Tibial nerve (tissue), 4 donors: Measurements from ENCODE around the gene CAT. TPM values are rescaled to one million over a fixed set of nuclear protein-coding genes. Genes with fewer than 3 reads are reported as not detected.

Experiments
- DNase-seq, 2 donors: peaks; one replicate each; pipeline ENCODE4 v3.0.0-alpha.2; 2019; ENCODE audit warnings: low spot score in 2 of 2
- H3K27ac ChIP-seq, 4 donors: fragments of 200-600 bp; sonication (generic) in 3 of 4; one replicate each; pipeline ENCODE4 v1.5.1; 2017 to 2019; ENCODE audit warnings: mild to moderate bottlenecking in 1 of 4
- H3K27me3 ChIP-seq, 2 donors: fragments of 200-600 bp; sonication (generic) in 1 of 2; one replicate each; pipeline versions ENCODE4 v1.5.1 to v1.6.0; 2017 to 2019
- H3K36me3 ChIP-seq, 3 donors: fragments of 200-600 bp; sonication (generic); one replicate each; pipeline ENCODE4 v1.5.1; 2018 to 2019
- H3K4me1 ChIP-seq, 4 donors: fragments of 200-600 bp; sonication (generic) in 3 of 4; one replicate each; pipeline ENCODE4 v1.5.1; 2017 to 2019
- H3K4me3 ChIP-seq, 4 donors: fragments of 200-600 bp; sonication (generic) in 3 of 4; one replicate each; pipeline ENCODE4 v1.5.1; 2017 to 2019; ENCODE audit warnings: mild to moderate bottlenecking in 1 of 4, moderate library complexity in 1 of 4
- H3K9me3 ChIP-seq, 4 donors: fragments of 200-600 bp; sonication (generic) in 3 of 4; one replicate each; pipeline ENCODE4 v1.5.1; 2017 to 2019
- EP300 ChIP-seq, 2 donors: sonication (generic); formaldehyde crosslinking; IDR thresholded peaks; one replicate each; pipeline ENCODE4 v1.6.1; 2017; ENCODE audit warnings: antibody characterized with exemption in 2 of 2, mild to moderate bottlenecking in 1 of 2
- POLR2A ChIP-seq, 2 donors: fragments of 450-650 bp; IDR thresholded peaks; one replicate each; pipeline ENCODE4 v1.6.1; 2017; ENCODE audit warnings: antibody characterized with exemption in 2 of 2, mild to moderate bottlenecking in 2 of 2, moderate library complexity in 2 of 2
- WGBS, 2 donors: methylation state at CpG; one replicate each; pipeline ENCODE4 v1.1.5; 2018; 5-methylcytosine and 5-hydroxymethylcytosine counted together
- total RNA-seq, 4 donors: library from RNA; depleted of rRNA; stranded (reverse); fragments of >200 nt; gene quantifications; one replicate each; pipeline ENCODE4 v1.1.0, GENCODE V29; 2016
- TF ChIP-seq, protein P1 (sequence below), 5 experiments: fragments of 200-600 bp in 3 of 5; fragments of 450-650 bp in 2 of 5; sonication (generic) in 3 of 5; IDR thresholded peaks; one replicate each; pipeline ENCODE4 v1.5.1; 2016 to 2019; ENCODE audit warnings: antibody characterized with exemption in 5 of 5, mild to moderate bottlenecking in 3 of 5, moderate library complexity in 2 of 5

Gene CAT
- total RNA-seq, 4 donors from 2014 or later = 101 to 230 (median 147) TPM

DNA sequence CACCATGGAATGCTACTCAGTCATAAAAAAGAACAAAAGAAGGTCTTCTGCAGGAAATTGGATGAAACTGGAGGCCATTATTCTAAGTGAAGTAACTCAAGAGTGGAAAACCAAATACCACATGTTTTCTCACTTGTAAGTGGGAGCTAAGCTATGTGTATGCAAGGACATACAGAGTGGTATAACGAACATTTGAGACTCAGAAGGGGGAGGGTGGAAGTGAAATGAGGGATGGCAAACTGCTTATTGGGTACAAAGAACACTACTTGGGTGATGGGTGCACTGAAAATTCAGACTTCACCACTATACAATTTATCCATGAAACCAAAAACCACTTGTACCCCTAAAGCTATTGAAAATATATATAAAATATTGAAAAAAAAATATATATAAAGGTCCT is 13.4 kb upstream of the CAT start:
- WGBS, 2 donors = 89 to 93% methylated on average over 1 of the region's 1 CpG
- no peak for DNase-seq
- TF ChIP-seq EP300 (IDR thresholded peaks at IDR 0.05) (no peak), POLR2A (IDR thresholded peaks at IDR 0.05) (no peak)
- TF ChIP-seq, protein P1, sequence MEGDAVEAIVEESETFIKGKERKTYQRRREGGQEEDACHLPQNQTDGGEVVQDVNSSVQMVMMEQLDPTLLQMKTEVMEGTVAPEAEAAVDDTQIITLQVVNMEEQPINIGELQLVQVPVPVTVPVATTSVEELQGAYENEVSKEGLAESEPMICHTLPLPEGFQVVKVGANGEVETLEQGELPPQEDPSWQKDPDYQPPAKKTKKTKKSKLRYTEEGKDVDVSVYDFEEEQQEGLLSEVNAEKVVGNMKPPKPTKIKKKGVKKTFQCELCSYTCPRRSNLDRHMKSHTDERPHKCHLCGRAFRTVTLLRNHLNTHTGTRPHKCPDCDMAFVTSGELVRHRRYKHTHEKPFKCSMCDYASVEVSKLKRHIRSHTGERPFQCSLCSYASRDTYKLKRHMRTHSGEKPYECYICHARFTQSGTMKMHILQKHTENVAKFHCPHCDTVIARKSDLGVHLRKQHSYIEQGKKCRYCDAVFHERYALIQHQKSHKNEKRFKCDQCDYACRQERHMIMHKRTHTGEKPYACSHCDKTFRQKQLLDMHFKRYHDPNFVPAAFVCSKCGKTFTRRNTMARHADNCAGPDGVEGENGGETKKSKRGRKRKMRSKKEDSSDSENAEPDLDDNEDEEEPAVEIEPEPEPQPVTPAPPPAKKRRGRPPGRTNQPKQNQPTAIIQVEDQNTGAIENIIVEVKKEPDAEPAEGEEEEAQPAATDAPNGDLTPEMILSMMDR (IDR thresholded peaks at IDR 0.05) = no peak
- Histone ChIP-seq H3K27ac (no peak overlapping the region), H3K36me3 (no peaks in the 10 kb centered on the region), H3K4me3 (no peak overlapping the region), H3K9me3 (no peaks in the 10 kb centered on the region), H3K27me3 (no peaks in the 10 kb centered on the region), H3K4me1 (peaks cover 0 to 17% (median 6%) of the 10 kb centered on the region in 4 donors)

DNA sequence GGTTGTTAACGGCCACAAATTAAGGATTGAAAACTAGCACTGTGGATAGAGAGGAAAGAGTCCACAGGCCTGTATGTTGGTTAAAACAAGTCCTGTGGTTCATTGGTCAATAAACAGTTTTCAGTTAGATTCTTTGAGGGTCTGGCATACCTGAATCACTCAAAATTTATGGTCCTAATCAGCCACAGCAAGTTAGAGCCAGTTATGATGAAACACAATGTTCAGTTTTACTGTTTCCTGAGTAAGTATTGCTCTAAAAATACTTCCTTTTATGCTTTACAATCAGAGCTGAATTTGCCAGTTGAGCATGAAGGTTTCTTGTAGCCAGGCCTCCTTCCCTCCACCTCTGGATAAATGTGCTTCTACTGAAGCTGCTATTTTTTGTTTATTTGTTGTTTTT is 12.9 kb upstream of the CAT start:
- Histone ChIP-seq H3K4me1 (peaks cover 0 to 17% (median 6%) of the 10 kb centered on the region in 4 donors), H3K4me3 (no peak overlapping the region), H3K36me3 (no peaks in the 10 kb centered on the region), H3K27me3 (no peaks in the 10 kb centered on the region), H3K9me3 (no peaks in the 10 kb centered on the region), H3K27ac (peak overlapping the region in 1 of 4 donors; percentile 42)
- DNase-seq = no peak
- TF ChIP-seq EP300 (IDR thresholded peaks at IDR 0.05) (no peak), POLR2A (IDR thresholded peaks at IDR 0.05) (no peak)
- TF ChIP-seq, protein P1 (IDR thresholded peaks at IDR 0.05) = no peak
- 90% methylated on average over 1 of the region's 1 CpG for WGBS, 2 donors

DNA sequence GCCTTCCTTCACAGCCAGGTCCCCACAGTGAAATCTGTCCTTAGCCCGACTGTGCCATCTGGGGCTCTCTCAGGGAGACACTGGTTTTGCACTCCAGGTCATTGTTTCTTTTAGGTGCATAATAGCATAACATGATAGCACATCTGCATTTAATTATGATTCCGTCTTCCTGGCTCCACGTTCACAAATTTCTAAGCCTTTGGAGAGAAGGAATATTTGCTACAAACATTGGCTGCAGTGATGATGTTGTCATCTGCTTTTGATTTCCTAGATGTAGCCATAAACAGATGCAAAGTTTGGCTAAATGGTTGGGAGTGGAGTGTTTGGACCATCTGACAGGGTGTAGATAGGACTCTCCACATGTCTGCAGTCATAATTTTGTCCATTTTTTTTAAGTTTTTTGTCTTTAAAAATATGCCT is 12.0 kb upstream of the CAT start:
- WGBS, 2 donors = 49 to 54% methylated on average over 3 of the region's 3 CpGs
- Histone ChIP-seq H3K9me3 (no peaks in the 10 kb centered on the region), H3K4me3 (no peak overlapping the region), H3K27ac (peak overlapping the region in 1 of 4 donors; percentile 42), H3K4me1 (peaks cover 0 to 17% (median 6%) of the 10 kb centered on the region in 4 donors), H3K36me3 (no peaks in the 10 kb centered on the region), H3K27me3 (no peaks in the 10 kb centered on the region)
- peak in 1 of 2 donors; percentile 27 for DNase-seq
- peak in 1 of 2 donors; percentile 54 for TF ChIP-seq EP300 (IDR thresholded peaks at IDR 0.05)
- no peak for TF ChIP-seq POLR2A (IDR thresholded peaks at IDR 0.05)

DNA sequence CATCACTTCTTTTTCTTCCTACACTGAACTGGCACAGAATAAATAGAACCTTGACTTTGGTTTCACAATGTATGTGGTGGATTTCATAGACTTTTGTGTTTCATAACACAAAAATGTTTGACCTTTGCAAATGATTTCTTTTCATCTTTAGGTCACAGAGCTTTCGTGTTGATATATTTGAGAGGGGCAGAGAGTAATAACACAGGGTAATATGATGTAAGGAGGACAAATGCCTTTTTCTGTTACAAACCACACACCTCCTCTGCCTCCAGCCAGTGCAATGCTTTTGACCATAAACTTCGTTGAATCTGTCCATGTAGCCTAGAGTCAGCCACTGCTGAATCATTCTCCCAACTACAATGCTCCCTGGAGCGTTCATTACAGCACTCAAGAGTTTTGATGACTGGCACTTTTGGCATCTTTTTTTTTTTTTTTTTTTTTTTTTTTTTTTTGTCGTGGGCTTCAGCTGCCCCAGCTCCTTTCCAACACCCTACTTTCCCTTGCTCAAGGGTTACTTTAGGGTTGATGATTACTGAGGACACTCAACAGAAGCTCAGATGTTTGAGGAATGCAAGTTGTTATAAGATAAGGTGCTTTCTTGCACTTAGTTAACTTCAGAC is 11.4 kb upstream of the CAT start:
- DNase-seq = no peak
- peak overlapping the region in 1 of 4 donors; percentile 42 for H3K27ac ChIP-seq
- peaks cover 0 to 14% (median 6%) of the 10 kb centered on the region in 4 donors for H3K4me1 ChIP-seq
- H3K36me3 ChIP-seq = no peaks in the 10 kb centered on the region
- TF ChIP-seq EP300 (IDR thresholded peaks at IDR 0.05) (no peak), POLR2A (IDR thresholded peaks at IDR 0.05) (no peak)
- TF ChIP-seq, protein P1 (IDR thresholded peaks at IDR 0.05) = no peak
- no peaks in the 10 kb centered on the region for H3K9me3 ChIP-seq
- no peaks in the 10 kb centered on the region for H3K27me3 ChIP-seq
- no peak overlapping the region for H3K4me3 ChIP-seq
- WGBS, 2 donors = 15 to 27% methylated on average over 4 of the region's 4 CpGs

DNA sequence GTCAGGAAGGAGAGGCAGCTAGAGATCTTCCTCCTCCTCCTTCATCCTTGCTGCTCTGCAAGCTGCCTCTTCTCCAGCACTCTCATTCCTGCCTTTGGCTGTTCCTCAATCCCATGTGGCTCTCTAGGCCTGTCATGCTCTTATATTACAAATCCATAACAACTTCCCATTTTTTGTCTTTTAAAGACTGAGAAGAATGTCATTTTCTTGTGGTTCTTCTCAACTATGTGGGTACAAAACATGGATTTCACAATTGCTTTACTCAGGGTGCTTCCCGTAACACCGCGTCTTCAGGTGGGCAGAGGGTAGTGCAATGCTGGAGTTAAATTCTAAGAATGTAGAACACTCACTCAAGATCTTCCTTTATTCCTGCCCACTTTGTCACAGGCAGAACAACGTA is 6.8 kb upstream of the CAT start:
- DNase-seq = no peak
- TF ChIP-seq, protein P1 (IDR thresholded peaks at IDR 0.05) = no peak
- no peak overlapping the region for H3K4me3 ChIP-seq
- H3K36me3 ChIP-seq = no peaks in the 10 kb centered on the region
- no peaks in the 10 kb centered on the region for H3K9me3 ChIP-seq
- H3K27me3 ChIP-seq = no peaks in the 10 kb centered on the region
- 81 to 88% methylated on average over 4 of the region's 4 CpGs for WGBS, 2 donors
- H3K4me1 ChIP-seq = peaks cover 0 to 12% (median 2%) of the 10 kb centered on the region in 4 donors
- H3K27ac ChIP-seq = no peak overlapping the region
